Tibial nerve (tissue), 4 donors: Measurements from ENCODE around the gene FICD. TPM values are rescaled to one million over a fixed set of nuclear protein-coding genes. Genes with fewer than 3 reads are reported as not detected.

Source experiments
- DNase-seq, 2 donors: peaks; one replicate each; pipeline ENCODE4 v3.0.0-alpha.2; 2019; ENCODE audit warnings: low spot score in 2 of 2
- H3K27ac ChIP-seq, 4 donors: fragments of 200-600 bp; sonication (generic) in 3 of 4; one replicate each; pipeline ENCODE4 v1.5.1; 2017 to 2019; ENCODE audit warnings: mild to moderate bottlenecking in 1 of 4
- H3K27me3 ChIP-seq, 2 donors: fragments of 200-600 bp; sonication (generic) in 1 of 2; one replicate each; pipeline versions ENCODE4 v1.5.1 to v1.6.0; 2017 to 2019
- H3K36me3 ChIP-seq, 3 donors: fragments of 200-600 bp; sonication (generic); one replicate each; pipeline ENCODE4 v1.5.1; 2018 to 2019
- H3K4me1 ChIP-seq, 4 donors: fragments of 200-600 bp; sonication (generic) in 3 of 4; one replicate each; pipeline ENCODE4 v1.5.1; 2017 to 2019
- H3K4me3 ChIP-seq, 4 donors: fragments of 200-600 bp; sonication (generic) in 3 of 4; one replicate each; pipeline ENCODE4 v1.5.1; 2017 to 2019; ENCODE audit warnings: mild to moderate bottlenecking in 1 of 4, moderate library complexity in 1 of 4
- H3K9me3 ChIP-seq, 4 donors: fragments of 200-600 bp; sonication (generic) in 3 of 4; one replicate each; pipeline ENCODE4 v1.5.1; 2017 to 2019
- EP300 ChIP-seq, 2 donors: sonication (generic); formaldehyde crosslinking; IDR thresholded peaks; one replicate each; pipeline ENCODE4 v1.6.1; 2017; ENCODE audit warnings: antibody characterized with exemption in 2 of 2, mild to moderate bottlenecking in 1 of 2
- POLR2A ChIP-seq, 2 donors: fragments of 450-650 bp; IDR thresholded peaks; one replicate each; pipeline ENCODE4 v1.6.1; 2017; ENCODE audit warnings: antibody characterized with exemption in 2 of 2, mild to moderate bottlenecking in 2 of 2, moderate library complexity in 2 of 2
- WGBS, 2 donors: methylation state at CpG; one replicate each; pipeline ENCODE4 v1.1.5; 2018; 5-methylcytosine and 5-hydroxymethylcytosine counted together
- total RNA-seq, 4 donors: library from RNA; depleted of rRNA; stranded (reverse); fragments of >200 nt; gene quantifications; one replicate each; pipeline ENCODE4 v1.1.0, GENCODE V29; 2016
- TF ChIP-seq, protein P1 (sequence below), 5 experiments: fragments of 200-600 bp in 3 of 5; fragments of 450-650 bp in 2 of 5; sonication (generic) in 3 of 5; IDR thresholded peaks; one replicate each; pipeline ENCODE4 v1.5.1; 2016 to 2019; ENCODE audit warnings: antibody characterized with exemption in 5 of 5, mild to moderate bottlenecking in 3 of 5, moderate library complexity in 2 of 5

FICD gene
- 10 to 100 TPM in 1 of 4 donors, 1 to 10 TPM in 3; 4.8 to 13.2 (median 8.3) TPM for total RNA-seq

GRCh38 chr12:108514973-108515814 lies at the start of gene FICD:
Gene FICD, plus strand, starts transcription at chr12:108515277. Its CDS starts 1,696 bp downstream, at chr12:108516973.
- peak within 1 kb of the TSS; percentile 59 to 75 (median 74) for H3K27ac ChIP-seq

DNA sequence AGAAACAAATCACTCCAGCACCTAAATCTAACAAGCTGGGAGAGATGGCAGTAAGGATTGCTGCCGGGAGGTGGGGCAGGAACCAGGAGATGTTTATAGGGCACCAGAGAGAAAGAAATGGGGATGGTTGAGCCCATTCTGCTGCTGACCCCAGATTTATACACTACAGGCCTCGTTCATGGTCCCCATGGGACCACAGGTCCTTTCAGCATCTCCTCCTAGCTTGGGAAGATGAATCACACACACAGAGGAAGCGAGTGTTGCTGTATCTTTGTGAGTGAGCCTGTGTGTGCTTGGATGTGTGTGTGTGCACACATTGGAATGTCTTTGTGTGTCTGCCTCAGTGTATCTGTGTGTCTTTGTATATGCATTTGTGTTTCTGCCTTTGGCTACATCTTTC lies 49.7 kb upstream of the FICD start:
- TF ChIP-seq POLR2A (IDR thresholded peaks at IDR 0.05) (no peak), EP300 (IDR thresholded peaks at IDR 0.05) (no peak)
- TF ChIP-seq, protein P1, sequence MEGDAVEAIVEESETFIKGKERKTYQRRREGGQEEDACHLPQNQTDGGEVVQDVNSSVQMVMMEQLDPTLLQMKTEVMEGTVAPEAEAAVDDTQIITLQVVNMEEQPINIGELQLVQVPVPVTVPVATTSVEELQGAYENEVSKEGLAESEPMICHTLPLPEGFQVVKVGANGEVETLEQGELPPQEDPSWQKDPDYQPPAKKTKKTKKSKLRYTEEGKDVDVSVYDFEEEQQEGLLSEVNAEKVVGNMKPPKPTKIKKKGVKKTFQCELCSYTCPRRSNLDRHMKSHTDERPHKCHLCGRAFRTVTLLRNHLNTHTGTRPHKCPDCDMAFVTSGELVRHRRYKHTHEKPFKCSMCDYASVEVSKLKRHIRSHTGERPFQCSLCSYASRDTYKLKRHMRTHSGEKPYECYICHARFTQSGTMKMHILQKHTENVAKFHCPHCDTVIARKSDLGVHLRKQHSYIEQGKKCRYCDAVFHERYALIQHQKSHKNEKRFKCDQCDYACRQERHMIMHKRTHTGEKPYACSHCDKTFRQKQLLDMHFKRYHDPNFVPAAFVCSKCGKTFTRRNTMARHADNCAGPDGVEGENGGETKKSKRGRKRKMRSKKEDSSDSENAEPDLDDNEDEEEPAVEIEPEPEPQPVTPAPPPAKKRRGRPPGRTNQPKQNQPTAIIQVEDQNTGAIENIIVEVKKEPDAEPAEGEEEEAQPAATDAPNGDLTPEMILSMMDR (IDR thresholded peaks at IDR 0.05): no peak
- DNase-seq: no peak
- H3K27ac ChIP-seq: no peak overlapping the region
- WGBS, 2 donors: 53 to 59% methylated on average over 3 of the region's 3 CpGs
- H3K4me3 ChIP-seq: no peak overlapping the region
- H3K4me1 ChIP-seq: no peaks in the 10 kb centered on the region
- H3K9me3 ChIP-seq: no peaks in the 10 kb centered on the region
- H3K36me3 ChIP-seq: no peaks in the 10 kb centered on the region
- no peaks in the 10 kb centered on the region for H3K27me3 ChIP-seq

More at GRCh38 chr12:108514973-108515814, at the start of gene FICD:
- peaks cover 0 to 28% (median 9%) of the 10 kb centered on the region in 3 donors for H3K36me3 ChIP-seq
- DNase-seq: peak; percentile 99
- peak within 1 kb of the TSS; percentile 70 to 99 (median 84) for H3K4me3 ChIP-seq
- no peaks in the 10 kb centered on the region for H3K27me3 ChIP-seq
- 0 to 1% methylated on average over 57 to 66 of the region's 67 CpGs for WGBS, 2 donors
- no peaks in the 10 kb centered on the region for H3K9me3 ChIP-seq
- TF ChIP-seq EP300 (IDR thresholded peaks at IDR 0.05) (peak; percentile 80 to 93), POLR2A (IDR thresholded peaks at IDR 0.05) (peak in 1 of 2 donors; percentile 23)
- TF ChIP-seq, protein P1 (IDR thresholded peaks at IDR 0.05): peak in 2 of 5 experiments; percentile 14 to 16
- H3K4me1 ChIP-seq: peaks cover 0 to 32% (median 10%) of the 10 kb centered on the region in 4 donors

DNA sequence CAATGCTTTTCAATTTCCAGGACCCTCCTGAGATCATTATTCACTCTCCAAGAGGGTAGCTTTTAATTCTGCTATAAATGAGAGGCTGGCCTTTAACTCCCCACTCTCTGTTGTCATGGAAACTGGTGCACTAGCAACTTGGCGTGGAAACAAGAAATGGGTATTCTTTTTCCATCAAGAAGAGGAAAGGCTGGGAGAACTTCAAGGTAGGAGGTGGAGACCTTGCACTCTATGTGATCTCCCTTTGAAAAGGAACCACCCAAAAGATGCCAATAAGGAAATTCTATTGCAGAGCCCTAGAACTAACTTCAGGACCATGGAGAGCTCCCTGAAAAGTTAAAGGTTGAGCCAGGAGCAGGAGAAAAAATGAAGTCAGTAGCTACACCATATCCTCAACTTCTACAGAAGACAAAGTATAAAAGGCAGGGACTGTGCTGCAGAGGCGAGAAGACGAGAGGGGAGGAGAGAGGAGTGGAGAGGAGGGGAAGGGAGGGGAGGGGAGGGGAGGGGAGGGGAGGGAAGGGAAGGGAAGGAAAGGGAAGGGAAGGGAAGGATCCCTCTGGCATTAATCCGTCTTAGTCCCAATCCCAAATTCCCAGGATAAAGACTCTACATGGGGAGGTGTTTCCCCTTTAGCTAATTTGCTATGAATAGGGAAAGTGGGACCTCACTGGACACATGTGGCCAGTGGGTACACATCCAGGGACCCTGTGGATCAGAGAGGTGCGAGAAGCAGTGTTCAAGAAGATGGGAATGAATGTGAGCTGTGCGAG lies 46.7 kb upstream of the FICD start:
- Histone ChIP-seq H3K4me1 (no peaks in the 10 kb centered on the region), H3K27me3 (no peaks in the 10 kb centered on the region), H3K9me3 (no peaks in the 10 kb centered on the region), H3K27ac (no peak overlapping the region), H3K4me3 (no peak overlapping the region), H3K36me3 (no peaks in the 10 kb centered on the region)
- DNase-seq: peak in 1 of 2 donors; percentile 35
- WGBS, 2 donors: 43 to 46% methylated on average over 6 of the region's 6 CpGs
- TF ChIP-seq POLR2A (IDR thresholded peaks at IDR 0.05) (no peak), EP300 (IDR thresholded peaks at IDR 0.05) (no peak)
- TF ChIP-seq, protein P1 (IDR thresholded peaks at IDR 0.05): no peak

DNA sequence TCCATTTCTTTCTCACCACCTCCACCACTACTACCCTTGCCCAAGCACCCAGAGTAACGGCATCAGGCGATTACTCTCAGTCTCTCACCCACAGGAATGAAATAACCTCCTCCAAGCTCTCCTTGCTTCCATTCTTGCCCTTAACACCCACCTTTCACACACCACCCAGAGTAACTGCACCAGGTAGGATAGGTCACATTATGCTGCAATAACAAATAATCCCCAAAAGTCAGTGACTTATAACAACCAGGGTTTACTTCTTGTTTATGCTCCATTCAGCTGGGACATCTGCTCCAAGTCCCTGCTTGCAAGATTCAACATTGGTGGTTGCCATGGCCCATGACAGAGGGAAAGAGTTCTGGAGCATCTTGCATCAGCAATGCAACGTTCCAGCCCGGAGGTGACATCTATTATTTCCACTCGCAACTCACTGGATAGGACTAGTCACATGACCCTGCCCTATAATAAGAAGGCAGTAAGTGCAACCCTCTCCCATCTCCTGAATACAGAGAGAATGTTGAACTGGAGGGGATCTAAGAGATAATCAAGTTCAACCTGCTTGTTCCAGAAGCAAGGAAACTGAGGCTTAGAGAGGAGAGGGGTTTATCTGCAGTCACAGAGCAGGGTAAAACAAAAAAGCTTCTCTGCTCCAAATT lies 41.5 kb upstream of the FICD start:
- H3K27ac ChIP-seq: no peak overlapping the region

More for the DNA sequence above, 41.5 kb upstream of the FICD start:
- Histone ChIP-seq H3K9me3 (no peaks in the 10 kb centered on the region), H3K4me1 (no peaks in the 10 kb centered on the region), H3K36me3 (no peaks in the 10 kb centered on the region), H3K4me3 (no peak overlapping the region), H3K27me3 (no peaks in the 10 kb centered on the region)
- TF ChIP-seq POLR2A (IDR thresholded peaks at IDR 0.05): no peak
- TF ChIP-seq, protein P1 (IDR thresholded peaks at IDR 0.05): no peak
- no peak for TF ChIP-seq EP300 (IDR thresholded peaks at IDR 0.05)
- 72 to 75% methylated on average over 5 of the region's 5 CpGs for WGBS, 2 donors
- DNase-seq: no peak
